Hematopoietic multipotent progenitor cell treated with erythropoietin and hydrocortisone succinate and interleukin-3 and kit ligand, for 6 days (in vitro differentiated cells): ENCODE data around the gene RAB25.

Experiments
- DNase-seq: peaks from one replicate; pipeline ENCODE4 v3.0.0-alpha.2; 2015

The RAB25 gene

GRCh38 chr1:156080863-156081179, 19.9 kb downstream of the RAB25 start:
- DNase-seq, result no peak

- DNase-seq, result no peak
These were observed 20.4 kb downstream of the RAB25 start for GRCh38 chr1:156081180-156081916.

- DNase-seq, result no peak
These were observed 21.0 kb downstream of the RAB25 start for GRCh38 chr1:156081917-156082308.

- peak; percentile 84 for DNase-seq
These were observed 21.5 kb downstream of the RAB25 start, which contains the start of gene MEX3A for GRCh38 chr1:156082309-156083091. TSS of gene MEX3A (minus strand) at chr1:156082465. CDS start at chr1:156081998, 467 bp downstream.

- no peak for DNase-seq
These were observed 23.1 kb downstream of the RAB25 start for GRCh38 chr1:156083800-156084790.

GRCh38 chr1:156086256-156086662, 25.3 kb downstream of the RAB25 start:
- no peak for DNase-seq

GRCh38 chr1:156089704-156090103, 28.7 kb downstream of the RAB25 start:
- DNase-seq, result no peak

- DNase-seq, result no peak
These were observed 29.3 kb downstream of the RAB25 start for GRCh38 chr1:156090138-156090839.

- peak; percentile 96 for DNase-seq
These were observed 29.9 kb downstream of the RAB25 start for GRCh38 chr1:156090840-156091188.

- no peak for DNase-seq
These were observed 30.6 kb downstream of the RAB25 start for GRCh38 chr1:156091610-156092009.

GRCh38 chr1:156095906-156096508, 35.0 kb downstream of the RAB25 start:
- no peak for DNase-seq

- peak; percentile 92 for DNase-seq
These were observed 35.9 kb downstream of the RAB25 start for GRCh38 chr1:156096640-156097391.

- DNase-seq, result no peak
These were observed 36.7 kb downstream of the RAB25 start for GRCh38 chr1:156097499-156098178.

GRCh38 chr1:156098784-156099183, 37.8 kb downstream of the RAB25 start:
- DNase-seq, result no peak

- no peak for DNase-seq
These were observed 38.3 kb downstream of the RAB25 start for GRCh38 chr1:156099282-156099681.

- peak; percentile 72 for DNase-seq
These were observed 39.4 kb downstream of the RAB25 start for GRCh38 chr1:156100205-156100995.

- no peak for DNase-seq
These were observed 40.9 kb downstream of the RAB25 start for GRCh38 chr1:156101880-156102279.

GRCh38 chr1:156102633-156103511, 41.9 kb downstream of the RAB25 start:
- DNase-seq, result no peak

- DNase-seq, result peak; percentile 94
These were observed 42.6 kb downstream of the RAB25 start for GRCh38 chr1:156103521-156103947.
